Cardiac muscle cell (in vitro differentiated cells and primary cell): Measurements from ENCODE around the gene BRI3. TPM values are rescaled to one million over a fixed set of nuclear protein-coding genes. Genes with fewer than 3 reads are reported as not detected.

ENCODE experiments used
- DNase-seq, 2 donors: peaks; one replicate each; pipeline versions ENCODE4 v3.0.0 to v3.0.0-alpha.2; 2010 to 2017; ENCODE audit warnings: low read depth in 1 of 2, low spot score in 1 of 2
- H3K27ac ChIP-seq: fragments of 200-600 bp; sonication (generic); 2 replicates; pipeline ENCODE4 v1.5.1; 2016
- H3K27me3 ChIP-seq: fragments of 200-600 bp; sonication (generic); 2 replicates; pipeline ENCODE4 v1.6.0; 2016; ENCODE audit warnings: control low read depth
- H3K36me3 ChIP-seq: fragments of 200-600 bp; sonication (generic); 2 replicates; pipeline ENCODE4 v1.5.1; 2016; ENCODE audit warnings: control low read depth
- H3K4me1 ChIP-seq: fragments of 200-600 bp; sonication (generic); 2 replicates; pipeline ENCODE4 v1.8.1; 2017; ENCODE audit warnings: low read depth, mild to moderate bottlenecking, mixed run types
- H3K4me3 ChIP-seq: fragments of 200-600 bp; sonication (generic); 2 replicates; pipeline ENCODE4 v1.5.1; 2016; ENCODE audit warnings: mild to moderate bottlenecking
- H3K9me3 ChIP-seq: fragments of 200-600 bp; sonication (generic); 2 replicates; pipeline ENCODE4 v1.5.1; 2017; ENCODE audit warnings: low read depth, mild to moderate bottlenecking, control low read depth
- polyA plus RNA-seq: library from polyadenylated mRNA; unstranded; fragments of >200 nt; fragmentation: Nextera tagmentation; extraction: Ambion mirVana; gene quantifications from 2 replicates; pipeline ENCODE4 v1.2.1, GENCODE V29; 2016
- total RNA-seq: library from RNA; depleted of rRNA; stranded (reverse); fragments of >200 nt; gene quantifications from 2 replicates; pipeline ENCODE4 v1.2.3, GENCODE V29; 2016
- TF ChIP-seq, protein P1 (sequence below): IDR thresholded peaks from 2 replicates; pipeline ENCODE4 v1.5.1; 2012; ENCODE audit warnings: low read depth, mild to moderate bottlenecking, low read length

The BRI3 gene
- total and polyA plus RNA-seq, 2 experiments from 2014 or later, result 23.0 to 50.8 TPM

DNA sequence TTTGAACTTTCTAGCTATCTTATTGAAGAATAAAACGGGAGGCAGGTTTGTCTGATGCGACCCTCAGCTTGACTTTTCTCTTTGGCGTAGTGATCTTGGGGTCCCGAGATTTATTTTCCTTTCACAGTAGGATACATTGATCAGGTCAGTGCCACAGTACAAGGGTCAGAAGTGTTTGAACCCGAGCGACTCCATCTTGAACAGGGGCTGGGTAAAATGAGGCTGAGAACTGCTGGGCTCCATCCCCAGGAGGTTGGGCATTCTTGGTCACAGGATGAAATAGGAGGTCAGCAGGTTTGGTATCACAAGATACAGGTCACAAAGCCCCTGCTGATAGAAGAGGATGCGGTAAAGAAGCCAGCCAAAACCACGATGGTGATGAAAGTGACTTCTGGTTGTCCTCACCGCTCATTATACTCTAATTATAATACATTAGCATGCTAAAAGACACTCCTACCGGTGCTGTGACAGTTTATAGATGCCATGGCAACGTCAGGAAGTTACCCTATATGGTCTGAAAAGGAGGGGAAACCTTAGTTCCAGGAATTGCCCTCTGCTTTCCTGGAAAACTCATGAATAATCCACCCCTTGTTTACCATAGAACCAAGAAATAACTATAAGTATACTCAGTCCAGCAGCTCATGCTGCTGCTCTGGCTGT lies 26.4 kb upstream of the BRI3 start:
- peaks cover 11% of the 10 kb centered on the region for H3K4me1 ChIP-seq
- H3K27me3 ChIP-seq, result no peaks in the 10 kb centered on the region
- H3K9me3 ChIP-seq, result no peaks in the 10 kb centered on the region
- no peak overlapping the region for H3K4me3 ChIP-seq
- no peaks in the 10 kb centered on the region for H3K36me3 ChIP-seq
- no peak overlapping the region for H3K27ac ChIP-seq
- DNase-seq, result peak in 1 of 2 donors; percentile 16
- TF ChIP-seq, protein P1, sequence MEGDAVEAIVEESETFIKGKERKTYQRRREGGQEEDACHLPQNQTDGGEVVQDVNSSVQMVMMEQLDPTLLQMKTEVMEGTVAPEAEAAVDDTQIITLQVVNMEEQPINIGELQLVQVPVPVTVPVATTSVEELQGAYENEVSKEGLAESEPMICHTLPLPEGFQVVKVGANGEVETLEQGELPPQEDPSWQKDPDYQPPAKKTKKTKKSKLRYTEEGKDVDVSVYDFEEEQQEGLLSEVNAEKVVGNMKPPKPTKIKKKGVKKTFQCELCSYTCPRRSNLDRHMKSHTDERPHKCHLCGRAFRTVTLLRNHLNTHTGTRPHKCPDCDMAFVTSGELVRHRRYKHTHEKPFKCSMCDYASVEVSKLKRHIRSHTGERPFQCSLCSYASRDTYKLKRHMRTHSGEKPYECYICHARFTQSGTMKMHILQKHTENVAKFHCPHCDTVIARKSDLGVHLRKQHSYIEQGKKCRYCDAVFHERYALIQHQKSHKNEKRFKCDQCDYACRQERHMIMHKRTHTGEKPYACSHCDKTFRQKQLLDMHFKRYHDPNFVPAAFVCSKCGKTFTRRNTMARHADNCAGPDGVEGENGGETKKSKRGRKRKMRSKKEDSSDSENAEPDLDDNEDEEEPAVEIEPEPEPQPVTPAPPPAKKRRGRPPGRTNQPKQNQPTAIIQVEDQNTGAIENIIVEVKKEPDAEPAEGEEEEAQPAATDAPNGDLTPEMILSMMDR, result no peak

DNA sequence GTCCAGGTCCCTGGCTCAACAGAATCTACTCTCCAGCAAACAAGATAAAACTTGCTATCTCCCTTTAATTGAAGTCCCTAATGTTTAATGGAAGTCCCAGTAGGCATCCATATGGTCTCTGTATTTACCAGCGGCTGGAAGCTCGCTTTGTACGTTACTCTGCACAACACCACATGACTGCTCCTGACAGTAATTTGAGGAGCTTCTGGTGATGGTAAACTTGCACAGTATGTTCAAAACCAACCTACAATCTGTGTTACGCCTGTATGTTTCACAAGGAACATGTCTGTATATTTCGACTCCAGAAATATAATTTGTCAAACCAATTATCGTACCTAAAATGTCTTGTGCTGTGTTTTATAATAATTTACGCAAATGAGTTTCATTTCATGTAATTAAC lies 25.1 kb upstream of the BRI3 start:
- Histone ChIP-seq H3K4me3 (no peak overlapping the region), H3K9me3 (no peaks in the 10 kb centered on the region), H3K36me3 (no peaks in the 10 kb centered on the region), H3K27ac (no peak overlapping the region), H3K27me3 (no peaks in the 10 kb centered on the region), H3K4me1 (peaks cover 4% of the 10 kb centered on the region)
- no peak for DNase-seq
- TF ChIP-seq, protein P1, result no peak

DNA sequence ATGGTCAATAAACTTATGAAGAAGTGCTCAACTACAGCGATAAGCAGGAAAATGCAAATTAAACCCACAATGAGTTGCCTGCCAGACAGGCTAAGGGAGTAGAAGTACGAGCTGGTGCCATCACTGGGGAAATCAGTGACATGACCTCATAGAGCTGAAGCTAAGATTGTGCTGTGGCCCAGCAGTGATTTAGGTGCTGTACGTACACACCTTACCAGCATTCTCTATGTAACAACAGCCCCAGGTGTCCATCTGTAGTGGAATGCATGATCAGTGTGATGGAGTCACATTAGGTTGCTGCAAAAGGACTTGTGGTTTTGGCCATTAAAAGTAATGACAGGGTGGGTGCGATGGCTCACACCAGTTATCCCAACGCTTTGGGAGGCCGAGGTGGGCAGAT lies 23.8 kb upstream of the BRI3 start:
- no peaks in the 10 kb centered on the region for H3K9me3 ChIP-seq
- H3K36me3 ChIP-seq, result no peaks in the 10 kb centered on the region
- no peak for DNase-seq
- TF ChIP-seq, protein P1, result no peak
- no peak overlapping the region for H3K27ac ChIP-seq
- peaks cover 4% of the 10 kb centered on the region for H3K4me1 ChIP-seq
- H3K4me3 ChIP-seq, result no peak overlapping the region
- H3K27me3 ChIP-seq, result no peaks in the 10 kb centered on the region

DNA sequence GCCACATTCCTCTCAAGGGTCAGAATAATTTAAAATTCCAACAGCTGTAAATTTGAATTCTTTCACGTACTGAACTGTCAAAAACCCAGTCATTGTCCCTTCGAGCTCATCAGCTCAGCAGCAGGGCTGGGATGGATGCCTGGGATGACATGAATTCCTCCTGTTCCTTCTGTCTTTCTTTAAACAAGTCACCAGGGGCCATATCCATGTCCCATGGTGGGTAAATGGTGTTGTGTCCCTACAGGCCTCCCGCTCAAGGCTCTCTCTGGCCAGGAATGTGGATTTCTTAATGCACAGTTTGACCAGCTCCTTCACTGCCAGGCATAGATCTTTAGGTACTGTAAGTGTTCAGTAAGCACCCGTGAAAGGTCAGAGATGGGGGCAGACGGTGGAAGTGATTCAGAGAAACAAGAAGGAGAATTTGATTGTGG lies 15.6 kb upstream of the BRI3 start:
- H3K27me3 ChIP-seq, result no peaks in the 10 kb centered on the region
- no peak overlapping the region for H3K27ac ChIP-seq
- no peak for DNase-seq
- H3K4me3 ChIP-seq, result no peak overlapping the region
- H3K36me3 ChIP-seq, result no peaks in the 10 kb centered on the region
- no peaks in the 10 kb centered on the region for H3K4me1 ChIP-seq
- TF ChIP-seq, protein P1, result no peak
- no peaks in the 10 kb centered on the region for H3K9me3 ChIP-seq

DNA sequence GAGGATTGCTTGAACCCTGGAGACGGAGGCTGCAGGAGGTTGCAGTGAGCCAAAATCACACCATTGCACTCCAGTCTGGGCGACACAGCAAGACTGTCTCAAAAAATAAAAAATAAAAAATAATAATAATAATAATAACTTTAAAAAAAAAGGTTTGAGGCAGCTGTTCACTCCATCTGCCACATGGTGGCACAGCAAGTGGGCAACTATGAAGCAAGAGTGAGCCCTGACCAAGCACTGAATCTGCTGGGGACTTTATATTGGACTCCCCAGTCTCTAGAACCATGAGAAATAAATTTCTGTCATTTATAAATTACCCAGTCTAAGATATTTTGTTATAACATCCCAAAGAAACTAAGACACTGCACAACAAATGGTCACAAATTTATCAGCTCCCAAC lies 14.6 kb upstream of the BRI3 start:
- Histone ChIP-seq H3K27me3 (no peaks in the 10 kb centered on the region), H3K36me3 (no peaks in the 10 kb centered on the region), H3K9me3 (no peaks in the 10 kb centered on the region), H3K4me1 (no peaks in the 10 kb centered on the region), H3K27ac (no peak overlapping the region), H3K4me3 (no peak overlapping the region)
- TF ChIP-seq, protein P1, result peak; percentile 51
- peak in 1 of 2 donors; percentile 46 for DNase-seq
